Endodermal cell (in vitro differentiated cells): Measurements from ENCODE around the gene MED4. TPM values are rescaled to one million over a fixed set of nuclear protein-coding genes. Genes with fewer than 3 reads are reported as not detected.
A peak's percentile ranks its signal among the peaks of the same experiment; 100 is the strongest.

Source experiments
- DNase-seq: peaks from one replicate; pipeline ENCODE4 v3.0.0-alpha.2; 2017
- H3K27ac ChIP-seq: 2 replicates; pipeline ENCODE4 v1.5.1; 2013; ENCODE audit warnings: mild to moderate bottlenecking, low read depth, low read length, moderate library complexity
- H3K27me3 ChIP-seq: 2 replicates; pipeline ENCODE4 v1.6.1; 2013; ENCODE audit warnings: mild to moderate bottlenecking, low read length, moderate library complexity; ENCODE audit not compliant: insufficient read depth, control insufficient read depth, poor library complexity, severe bottlenecking
- H3K36me3 ChIP-seq: 2 replicates; pipeline ENCODE4 v1.7.0; 2013; ENCODE audit warnings: mild to moderate bottlenecking, low read length, moderate library complexity; ENCODE audit not compliant: control insufficient read depth, insufficient read depth
- H3K4me1 ChIP-seq: one replicate; pipeline ENCODE4 v1.7.0; 2013; ENCODE audit warnings: low read length; ENCODE audit not compliant: control insufficient read depth, insufficient read depth
- H3K4me3 ChIP-seq: 2 replicates; pipeline ENCODE4 v1.5.1; 2013; ENCODE audit warnings: mild to moderate bottlenecking, low read length, moderate library complexity
- H3K9ac ChIP-seq: 2 replicates; pipeline ENCODE4 v1.6.1; 2013; ENCODE audit warnings: mild to moderate bottlenecking, low read length, moderate library complexity; ENCODE audit not compliant: poor library complexity, severe bottlenecking; ENCODE audit errors: extremely low read depth
- H3K9me3 ChIP-seq: 2 replicates; pipeline ENCODE4 v1.6.1; 2013; ENCODE audit warnings: mild to moderate bottlenecking, low read length, moderate library complexity; ENCODE audit not compliant: control insufficient read depth
- H3K27ac Mint-ChIP-seq: 2 replicates; pipeline ENCODE4 v1.8.0; 2020; ENCODE audit warnings: mixed read lengths
- H3K27me3 Mint-ChIP-seq: 2 replicates; pipeline ENCODE4 v1.8.0; 2021; ENCODE audit warnings: mild to moderate bottlenecking, mixed read lengths; ENCODE audit not compliant: insufficient read depth
- H3K36me3 Mint-ChIP-seq: 2 replicates; pipeline ENCODE4 v1.8.0; 2020; ENCODE audit warnings: low read depth, mixed read lengths
- H3K4me1 Mint-ChIP-seq: 2 replicates; pipeline ENCODE4 v1.8.0; 2020; ENCODE audit warnings: mixed read lengths
- H3K4me3 Mint-ChIP-seq: 2 replicates; pipeline ENCODE4 v1.8.0; 2020; ENCODE audit warnings: mild to moderate bottlenecking, moderate library complexity, mixed read lengths
- H3K9me3 Mint-ChIP-seq: 2 replicates; pipeline ENCODE4 v1.8.0; 2020; ENCODE audit warnings: mild to moderate bottlenecking, mixed read lengths
- WGBS, 2 experiments: methylation state at CpG; one replicate each; pipeline versions ENCODE4 v1.1.5 to v1.1.7; 2013; ENCODE audit warnings: missing lambda C conversion rate in 2 of 2, mixed read lengths in 1 of 2; ENCODE audit not compliant: insufficient coverage in 1 of 2, insufficient read length in 1 of 2; 5-methylcytosine and 5-hydroxymethylcytosine counted together
- total RNA-seq, 2 donors: library from RNA; stranded (reverse); fragmentation: NEBNext Ultra II Directional in 1 of 2; extraction: Animal tissue kit (Norgen Biotek cat#: 25700) in 1 of 2; gene quantifications; 2 replicates in 1 of 2; 3 replicates in 1 of 2; pipeline ENCODE4 v1.2.1, GENCODE V29; 2021
- TF ChIP-seq, protein P1 (sequence below): fragments of 200-600 bp; sonication (generic); conservative IDR thresholded peaks from 2 replicates; pipeline ENCODE4 v1.5.0; 2021; ENCODE audit warnings: antibody characterized with exemption, mild to moderate bottlenecking

MED4 gene
- total RNA-seq, 2 donors from 2014 or later, result 56.4 to 68.1 TPM

DNA sequence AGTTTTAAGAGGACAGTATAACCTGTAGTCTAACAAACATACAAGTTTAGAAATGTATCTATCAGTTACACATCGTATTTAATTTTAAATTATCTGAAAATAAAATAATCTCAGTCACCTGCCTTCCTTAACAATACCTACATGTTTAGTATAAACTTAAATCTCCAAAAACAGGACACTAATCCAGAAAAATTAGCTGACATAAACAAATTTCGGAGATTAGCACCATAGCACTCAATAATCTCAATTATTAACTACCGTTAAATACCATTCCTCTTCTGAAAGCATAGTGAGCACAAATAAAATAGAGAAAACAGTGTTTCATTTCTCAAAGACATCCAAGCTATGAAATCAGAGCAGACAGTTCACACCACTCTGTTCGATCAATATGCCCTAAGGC, 13.2 kb downstream of the MED4 start:
- TF ChIP-seq, protein P1, sequence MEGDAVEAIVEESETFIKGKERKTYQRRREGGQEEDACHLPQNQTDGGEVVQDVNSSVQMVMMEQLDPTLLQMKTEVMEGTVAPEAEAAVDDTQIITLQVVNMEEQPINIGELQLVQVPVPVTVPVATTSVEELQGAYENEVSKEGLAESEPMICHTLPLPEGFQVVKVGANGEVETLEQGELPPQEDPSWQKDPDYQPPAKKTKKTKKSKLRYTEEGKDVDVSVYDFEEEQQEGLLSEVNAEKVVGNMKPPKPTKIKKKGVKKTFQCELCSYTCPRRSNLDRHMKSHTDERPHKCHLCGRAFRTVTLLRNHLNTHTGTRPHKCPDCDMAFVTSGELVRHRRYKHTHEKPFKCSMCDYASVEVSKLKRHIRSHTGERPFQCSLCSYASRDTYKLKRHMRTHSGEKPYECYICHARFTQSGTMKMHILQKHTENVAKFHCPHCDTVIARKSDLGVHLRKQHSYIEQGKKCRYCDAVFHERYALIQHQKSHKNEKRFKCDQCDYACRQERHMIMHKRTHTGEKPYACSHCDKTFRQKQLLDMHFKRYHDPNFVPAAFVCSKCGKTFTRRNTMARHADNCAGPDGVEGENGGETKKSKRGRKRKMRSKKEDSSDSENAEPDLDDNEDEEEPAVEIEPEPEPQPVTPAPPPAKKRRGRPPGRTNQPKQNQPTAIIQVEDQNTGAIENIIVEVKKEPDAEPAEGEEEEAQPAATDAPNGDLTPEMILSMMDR, result no peak
- Mint-ChIP-seq H3K36me3 (peaks cover 76% of the 10 kb centered on the region), H3K27me3 (no peaks in the 10 kb centered on the region), H3K4me3 (no peak overlapping the region), H3K9me3 (no peaks in the 10 kb centered on the region), H3K4me1 (peaks cover 5% of the 10 kb centered on the region), H3K27ac (no peak overlapping the region)
- no peak overlapping the region for H3K27ac ChIP-seq
- WGBS, 2 experiments, result 99 to 100% methylated on average over 2 to 4 of the region's 4 CpGs
- H3K27me3 ChIP-seq, result no peaks in the 10 kb centered on the region
- H3K9me3 ChIP-seq, result peaks cover 8% of the 10 kb centered on the region
- no peaks in the 10 kb centered on the region for H3K4me1 ChIP-seq
- peaks cover 81% of the 10 kb centered on the region for H3K36me3 ChIP-seq
- no peak overlapping the region for H3K4me3 ChIP-seq
- DNase-seq, result no peak
- H3K9ac ChIP-seq, result no peak overlapping the region

DNA sequence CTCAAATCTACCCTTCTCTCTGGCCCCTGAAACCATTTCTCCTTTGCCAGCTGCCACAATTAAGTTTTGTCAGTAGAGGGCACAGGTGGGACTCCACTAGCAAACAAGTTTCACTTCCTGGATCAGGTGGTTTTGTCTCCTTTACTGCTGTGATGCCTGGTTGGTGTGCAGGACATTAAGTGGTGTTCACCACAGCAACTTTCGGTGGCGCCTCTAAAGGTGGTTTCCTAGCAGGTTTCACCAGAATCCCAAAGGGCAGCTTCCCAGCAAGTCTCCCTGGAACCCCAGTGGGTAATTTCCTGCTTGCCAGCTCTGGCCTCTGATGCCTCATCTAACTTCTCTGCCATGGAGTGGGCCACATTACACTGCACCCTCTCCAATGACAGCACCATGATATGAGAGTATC, 16.6 kb downstream of the MED4 start:
- Mint-ChIP-seq H3K27me3 (no peaks in the 10 kb centered on the region), H3K27ac (no peak overlapping the region), H3K4me1 (no peaks in the 10 kb centered on the region), H3K9me3 (peaks cover 26% of the 10 kb centered on the region), H3K36me3 (peaks cover 91% of the 10 kb centered on the region), H3K4me3 (no peak overlapping the region)
- Histone ChIP-seq H3K27me3 (no peaks in the 10 kb centered on the region), H3K4me3 (no peak overlapping the region), H3K9me3 (peaks cover 43% of the 10 kb centered on the region), H3K36me3 (peaks cover 94% of the 10 kb centered on the region), H3K27ac (no peak overlapping the region), H3K9ac (no peak overlapping the region), H3K4me1 (no peaks in the 10 kb centered on the region)
- TF ChIP-seq, protein P1, result peak; percentile 56
- DNase-seq, result peak; percentile 51
- WGBS, 2 experiments, result 48 to 50% methylated on average over 2 of the region's 2 CpGs

DNA sequence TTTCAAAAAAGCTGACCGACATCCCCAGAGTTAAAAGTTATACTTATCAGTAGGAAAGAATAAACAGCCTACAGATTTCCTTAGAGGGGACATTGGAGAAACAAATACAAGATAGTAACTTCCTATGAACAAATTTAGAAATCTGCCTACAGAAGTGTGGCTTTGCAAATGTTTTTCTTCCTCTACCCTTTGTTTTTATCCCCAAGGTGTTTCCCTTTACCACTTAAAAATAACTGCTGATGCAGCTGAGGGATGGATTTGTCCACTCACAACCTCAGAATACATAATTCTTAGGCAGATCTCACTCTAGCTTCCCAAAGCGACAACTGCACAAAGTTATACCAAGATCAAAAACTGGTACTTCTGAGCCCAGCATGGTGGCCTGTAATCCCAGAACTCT, 20.9 kb downstream of the MED4 start:
- H3K36me3 Mint-ChIP-seq, result peaks cover 97% of the 10 kb centered on the region

More for the DNA sequence above, 20.9 kb downstream of the MED4 start:
- H3K4me1 ChIP-seq, result no peaks in the 10 kb centered on the region
- H3K27me3 ChIP-seq, result no peaks in the 10 kb centered on the region
- peaks cover 68% of the 10 kb centered on the region for H3K9me3 Mint-ChIP-seq
- H3K27ac ChIP-seq, result no peak overlapping the region
- TF ChIP-seq, protein P1, result no peak
- peaks cover 85% of the 10 kb centered on the region for H3K9me3 ChIP-seq
- H3K4me3 ChIP-seq, result peak overlapping the region; percentile 17
- H3K4me3 Mint-ChIP-seq, result no peak overlapping the region
- WGBS, 2 experiments, result 91 to 100% methylated on average over 1 of the region's 2 CpGs
- H3K36me3 ChIP-seq, result peaks cover 98% of the 10 kb centered on the region
- H3K27ac Mint-ChIP-seq, result no peak overlapping the region
- no peak for DNase-seq
- H3K4me1 Mint-ChIP-seq, result no peaks in the 10 kb centered on the region
- no peak overlapping the region for H3K9ac ChIP-seq
- no peaks in the 10 kb centered on the region for H3K27me3 Mint-ChIP-seq
